ENCODE results near the gene NOL8.

DNA sequence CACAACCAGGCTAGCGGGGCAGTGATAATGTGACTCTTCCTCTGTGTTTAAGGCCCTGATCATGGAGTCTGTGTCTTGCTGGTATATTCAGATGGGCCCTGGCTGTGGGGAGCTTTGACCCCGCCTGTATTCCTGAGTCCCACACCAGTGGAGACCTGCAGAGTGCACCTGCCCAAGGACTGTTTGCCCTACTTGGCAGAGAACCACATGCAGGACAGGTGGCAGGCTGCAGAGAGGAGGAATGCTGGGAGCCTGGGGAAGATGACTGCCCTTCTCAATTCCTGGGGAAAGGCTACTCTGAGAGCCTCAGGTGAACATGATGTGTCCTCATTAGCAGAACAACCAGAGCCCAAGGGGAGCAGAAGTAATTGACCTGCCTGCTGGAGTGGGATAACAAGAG, 67.8 kb downstream of the NOL8 start:
- TF ChIP-seq POLR2A (IDR thresholded peaks at IDR 0.05; ENCODE audit: low read length) (no peak), GATA1 (IDR thresholded peaks at IDR 0.05; ENCODE audit: low read depth, low read length) (no peak)

Measured in erythroblast (primary cell).